ENCODE measurements around the gene MCF2L2. TPM values are rescaled to one million over a fixed set of nuclear protein-coding genes. Genes with fewer than 3 reads are reported as not detected.

The MCF2L2 gene
- total RNA-seq, 1 experiment from 2014 or later: 1.7 TPM

GRCh38 chr3:183359036-183359435 is 69.4 kb downstream of the MCF2L2 start:
- TF ChIP-seq EZH2 (IDR thresholded peaks at IDR 0.05; ENCODE audit: low read depth) (no peak), CTCF (conservative IDR thresholded peaks at IDR 0.05) (no peak)
- Histone ChIP-seq H3K4me2 (no peak overlapping the region), H3K27ac (no peak overlapping the region), H3K79me2 (ENCODE audit: low read depth) (no peaks in the 10 kb centered on the region), H3K9me2 (ENCODE audit: insufficient read depth) (no peaks in the 10 kb centered on the region), H3F3A (ENCODE audit: insufficient read depth, low read depth) (no peaks in the 10 kb centered on the region), H2AFZ (no peak overlapping the region), H3K36me3 (ENCODE audit: low read depth) (no peaks in the 10 kb centered on the region), H3K9me3 (ENCODE audit: insufficient read depth, low read depth) (no peaks in the 10 kb centered on the region), H3K4me1 (replicated peaks; ENCODE audit: insufficient read depth) (no peaks in the 10 kb centered on the region), H4K20me1 (ENCODE audit: insufficient read depth) (no peaks in the 10 kb centered on the region), H3K4me3 (no peak overlapping the region), H3K27me3 (ENCODE audit: insufficient read depth, low read depth) (no peaks in the 10 kb centered on the region)
- DNase-seq: no peak
- BruUV-seq (replicated peaks): no TSS peak
- CTCF ChIA-PET: interaction anchor here (0.5 kb wide), 1 partner anchor 691 kb away, joined by 7 read pairs; no protein-coding TSS in a partner anchor
- intact Hi-C loops (cut with micrococcal nuclease; ENCODE audit: unreplicated experiment): no loop called here
- POLR2A ChIA-PET (ENCODE audit: unreplicated experiment): no interaction called here

- Histone ChIP-seq H3K4me3 (no peak overlapping the region), H3K27me3 (ENCODE audit: insufficient read depth, low read depth) (no peaks in the 10 kb centered on the region), H3K4me1 (replicated peaks; ENCODE audit: insufficient read depth) (no peaks in the 10 kb centered on the region), H3K9me2 (ENCODE audit: insufficient read depth) (no peaks in the 10 kb centered on the region), H3K9me3 (ENCODE audit: insufficient read depth, low read depth) (no peaks in the 10 kb centered on the region), H3K27ac (no peak overlapping the region), H3F3A (ENCODE audit: insufficient read depth, low read depth) (no peaks in the 10 kb centered on the region), H2AFZ (no peak overlapping the region), H4K20me1 (ENCODE audit: insufficient read depth) (no peaks in the 10 kb centered on the region), H3K79me2 (ENCODE audit: low read depth) (no peaks in the 10 kb centered on the region), H3K4me2 (no peak overlapping the region), H3K36me3 (ENCODE audit: low read depth) (no peaks in the 10 kb centered on the region)
- CTCF ChIA-PET: no interaction called here
- TF ChIP-seq CTCF (conservative IDR thresholded peaks at IDR 0.05) (no peak), EZH2 (IDR thresholded peaks at IDR 0.05; ENCODE audit: low read depth) (no peak)
- POLR2A ChIA-PET (ENCODE audit: unreplicated experiment): no interaction called here
- no peak for DNase-seq
- BruUV-seq (replicated peaks): no TSS peak
- intact Hi-C loops (cut with micrococcal nuclease; ENCODE audit: unreplicated experiment): no loop called here
Measured at GRCh38 chr3:183357564-183358079, 70.8 kb downstream of the MCF2L2 start.

- no peaks in the 10 kb centered on the region for H4K20me1 ChIP-seq (ENCODE audit: insufficient read depth)
- no peaks in the 10 kb centered on the region for H3K9me2 ChIP-seq (ENCODE audit: insufficient read depth)
- no peak overlapping the region for H3K4me3 ChIP-seq
- no peaks in the 10 kb centered on the region for H3K9me3 ChIP-seq (ENCODE audit: insufficient read depth, low read depth)
- H3K4me2 ChIP-seq: no peak overlapping the region
- BruUV-seq (replicated peaks): no TSS peak
- H3K79me2 ChIP-seq (ENCODE audit: low read depth): no peaks in the 10 kb centered on the region
- H3K4me1 ChIP-seq (replicated peaks; ENCODE audit: insufficient read depth): no peaks in the 10 kb centered on the region
- no peak for DNase-seq
- intact Hi-C loops (cut with micrococcal nuclease; ENCODE audit: unreplicated experiment): no loop called here
- no peak overlapping the region for H2AFZ ChIP-seq
- no peaks in the 10 kb centered on the region for H3K27me3 ChIP-seq (ENCODE audit: insufficient read depth, low read depth)
- CTCF ChIA-PET: no interaction called here
- POLR2A ChIA-PET (ENCODE audit: unreplicated experiment): no interaction called here
- no peaks in the 10 kb centered on the region for H3K36me3 ChIP-seq (ENCODE audit: low read depth)
- H3F3A ChIP-seq (ENCODE audit: insufficient read depth, low read depth): no peaks in the 10 kb centered on the region
- H3K27ac ChIP-seq: no peak overlapping the region
- TF ChIP-seq CTCF (conservative IDR thresholded peaks at IDR 0.05) (no peak), EZH2 (IDR thresholded peaks at IDR 0.05; ENCODE audit: low read depth) (no peak)
Measured at GRCh38 chr3:183356920-183357319, 71.5 kb downstream of the MCF2L2 start.
